DMS53 (cell line): ENCODE measurements around the gene UBIAD1.

Experiments
- DNase-seq: peaks from one replicate; lab custom pipeline; 2025; lab: John Stamatoyannopoulos, UW

UBIAD1 gene

DNA sequence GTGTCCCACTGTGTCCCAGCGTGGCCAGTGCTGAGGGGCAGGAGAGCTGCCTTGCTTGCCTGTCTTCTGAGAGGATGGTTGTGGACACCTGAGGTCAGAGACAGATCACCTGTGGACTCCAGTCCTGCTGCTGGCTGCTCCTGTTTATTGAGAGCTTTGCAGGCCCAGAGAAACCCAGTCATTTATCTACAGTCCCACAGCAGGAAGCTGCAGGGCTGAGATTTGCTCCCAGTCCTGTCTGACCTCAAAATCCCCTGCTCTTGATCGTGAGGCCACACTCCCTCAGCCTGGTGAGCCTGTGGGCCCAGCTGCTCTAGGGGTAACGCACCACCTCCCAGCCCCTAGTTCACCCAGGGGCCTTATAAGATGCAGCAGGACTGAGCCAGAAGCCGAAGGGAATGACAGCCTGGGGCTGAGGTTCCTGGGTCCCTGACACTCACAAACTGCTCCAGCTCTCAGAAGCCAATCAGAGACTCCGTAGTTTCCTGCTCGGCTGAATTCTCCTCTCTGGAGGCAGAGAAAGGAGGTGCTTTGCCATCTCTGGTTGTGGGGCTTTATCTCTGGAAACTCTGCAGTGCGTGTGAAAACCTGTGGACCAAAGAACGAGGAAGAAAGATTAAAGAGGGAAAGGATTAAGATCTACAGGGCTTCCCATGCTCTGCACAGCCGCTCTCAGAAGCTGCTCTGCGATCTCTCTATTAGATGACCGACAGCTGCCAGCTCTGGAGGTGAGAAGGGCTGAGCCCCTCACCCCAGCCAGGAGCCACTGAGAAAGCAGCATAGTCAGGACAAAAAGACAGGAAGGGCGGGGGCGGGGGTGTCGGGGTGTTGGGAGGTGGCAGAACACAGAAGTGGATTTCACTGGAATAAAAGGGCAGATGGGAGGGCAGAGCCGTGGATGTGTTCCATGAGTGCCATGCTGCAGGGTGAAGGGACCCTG lies 39.1 kb downstream of the UBIAD1 start:
- DNase-seq: no peak

DNA sequence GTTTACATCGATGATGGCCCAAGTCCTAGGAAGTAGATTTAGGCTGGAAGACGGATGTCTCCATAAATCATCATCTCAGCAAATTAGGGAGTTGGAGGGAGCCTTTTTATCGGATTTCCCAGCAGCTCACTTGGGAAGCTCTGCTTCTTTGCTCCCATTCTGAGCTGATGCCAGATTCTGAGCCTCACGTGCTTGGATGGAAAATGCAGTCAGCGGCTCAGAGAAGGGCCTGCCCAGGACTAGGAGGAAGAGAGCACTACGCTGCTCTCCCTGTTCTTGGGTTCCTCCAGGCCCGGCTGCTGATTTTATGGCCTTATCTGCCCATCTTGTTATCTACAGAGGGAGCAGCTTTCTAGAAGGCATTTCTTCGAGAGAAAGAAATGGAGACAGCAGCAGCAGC lies 42.0 kb downstream of the UBIAD1 start:
- no peak for DNase-seq

- DNase-seq: no peak
These were observed 43.7 kb downstream of the UBIAD1 start for GRCh38 chr1:11316701-11317100.

DNA sequence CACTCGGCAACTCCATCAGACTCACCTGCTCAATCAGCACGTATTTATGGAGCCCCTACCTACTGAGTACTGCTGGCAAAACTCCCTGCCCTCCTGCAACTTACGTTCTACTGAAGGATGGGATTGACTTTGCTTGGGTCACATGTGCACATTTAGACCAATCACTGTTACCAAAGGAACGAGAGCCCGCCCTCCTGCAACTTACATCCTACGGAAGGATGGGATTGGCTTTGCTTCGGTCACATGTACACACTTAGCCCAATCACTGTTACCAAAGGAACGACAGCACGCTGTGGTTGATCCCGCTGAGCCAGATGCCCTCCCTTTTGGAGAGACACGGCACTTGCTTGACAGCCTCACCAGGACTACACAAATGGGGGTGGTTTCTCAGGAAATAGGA lies 46.0 kb downstream of the UBIAD1 start:
- no peak for DNase-seq

DNA sequence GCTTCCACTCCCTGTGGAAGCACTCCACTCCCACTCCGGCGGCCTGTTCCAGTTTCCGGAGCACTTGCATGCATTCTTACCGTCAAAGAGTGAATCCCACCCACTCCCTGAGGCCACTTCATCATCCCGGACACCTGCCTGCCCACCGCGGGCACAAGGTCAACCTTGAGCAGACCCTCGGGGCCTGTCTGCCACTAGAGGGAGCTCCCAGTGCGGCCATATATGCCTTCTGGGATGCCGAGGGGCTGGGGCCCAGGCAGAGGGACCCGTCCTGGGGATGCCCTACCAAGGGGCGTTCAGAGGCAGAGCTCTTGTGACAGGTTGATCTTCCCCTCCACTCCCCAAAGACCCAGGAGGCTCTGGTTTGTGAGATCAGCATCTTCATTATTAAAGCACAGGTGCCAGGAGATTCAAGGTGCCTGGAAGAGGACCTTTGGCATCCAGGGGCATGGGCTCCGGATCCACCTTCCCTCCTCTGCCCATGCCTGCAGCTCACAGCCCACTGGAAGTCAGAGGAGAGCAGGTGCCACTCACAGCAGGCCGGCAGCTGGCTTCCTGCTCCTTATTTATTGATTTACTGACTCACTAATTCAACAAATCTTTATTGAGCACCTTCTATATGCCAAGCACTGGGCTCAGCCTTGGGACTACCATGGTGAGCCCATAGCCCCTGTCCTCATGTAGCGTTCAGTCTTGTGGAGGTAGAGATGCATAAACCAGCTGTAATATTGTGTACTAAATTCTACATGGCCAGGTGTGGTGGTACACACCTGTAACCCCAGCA lies 47.3 kb downstream of the UBIAD1 start:
- DNase-seq: peak; percentile 81

- DNase-seq: peak; percentile 29
These were observed 48.9 kb downstream of the UBIAD1 start for GRCh38 chr1:11321656-11322491.

DNA sequence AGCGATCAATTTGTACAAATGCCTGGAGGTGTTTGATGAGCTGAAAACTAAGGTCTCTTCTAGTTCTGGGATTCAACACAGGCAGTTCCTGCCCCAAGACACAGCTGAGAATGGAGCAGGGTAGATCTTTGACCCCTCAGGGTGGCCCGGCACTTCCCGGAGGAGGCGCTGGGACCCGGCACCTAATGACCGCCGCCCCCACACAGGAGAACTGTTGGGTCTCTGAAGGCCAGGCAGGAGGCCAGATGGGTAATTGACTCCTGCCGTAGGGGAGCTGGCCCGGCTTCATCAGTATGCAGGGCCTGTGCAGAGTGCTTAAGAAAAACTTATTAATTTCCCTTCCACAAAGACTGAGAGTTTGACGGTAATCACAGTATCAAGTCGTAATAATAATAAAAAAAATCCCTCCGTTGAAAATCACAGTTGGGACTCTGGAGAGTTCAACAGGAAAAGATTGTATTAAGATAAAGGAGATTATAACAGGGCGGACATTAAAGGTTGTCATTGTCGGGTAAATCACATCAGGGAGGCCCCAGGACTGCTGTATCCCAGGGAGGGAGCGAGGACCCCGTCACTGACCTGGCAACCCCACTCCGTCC lies 51.7 kb downstream of the UBIAD1 start:
- no peak for DNase-seq

DNA sequence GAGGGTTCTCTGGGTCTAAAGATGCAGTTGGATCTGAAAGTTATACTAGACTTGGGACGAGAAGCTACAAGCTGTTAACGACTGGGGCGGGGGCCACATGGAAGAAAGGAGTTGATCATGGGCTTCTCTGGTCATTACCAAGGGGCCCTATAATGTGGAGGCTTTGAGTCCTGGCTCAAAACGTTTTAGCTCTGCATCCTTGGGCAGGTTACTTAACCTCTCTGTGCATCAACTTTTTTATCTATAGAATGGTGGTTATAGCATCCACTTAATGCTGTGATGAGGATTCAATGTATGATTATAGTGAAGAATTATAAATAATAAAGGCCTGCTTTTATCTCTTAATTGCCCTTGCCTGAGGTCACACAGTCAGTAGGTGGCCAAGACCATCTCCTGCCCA lies 53.1 kb downstream of the UBIAD1 start:
- DNase-seq: no peak

DNA sequence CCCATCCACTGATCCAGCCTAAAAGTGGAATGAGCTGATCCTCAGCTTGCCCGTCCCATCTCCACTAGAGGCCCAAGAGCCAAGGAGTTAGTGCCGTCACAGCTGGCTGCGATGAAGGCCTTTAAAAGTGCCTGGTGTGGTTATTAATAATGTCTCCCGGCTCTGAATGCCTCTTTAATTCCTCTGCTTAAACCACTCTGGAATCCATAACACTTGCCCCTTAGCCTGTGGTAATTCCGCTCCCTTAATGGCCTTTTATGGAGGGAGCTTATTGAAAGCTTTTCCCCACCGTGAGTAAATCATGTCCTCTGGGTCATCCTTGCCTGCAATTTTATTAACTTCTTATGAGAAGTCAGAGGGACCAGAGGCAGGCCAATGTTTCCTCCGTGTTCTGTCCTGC lies 55.4 kb downstream of the UBIAD1 start:
- DNase-seq: no peak

GRCh38 chr1:11330411-11330810 lies 57.4 kb downstream of the UBIAD1 start:
- DNase-seq: no peak

GRCh38 chr1:11331036-11331944 lies 58.3 kb downstream of the UBIAD1 start:
- no peak for DNase-seq

GRCh38 chr1:11331945-11332546 lies 59.0 kb downstream of the UBIAD1 start:
- DNase-seq: no peak

- DNase-seq: no peak
These were observed 60.6 kb downstream of the UBIAD1 start for GRCh38 chr1:11333631-11334030.

- DNase-seq: no peak
These were observed 61.3 kb downstream of the UBIAD1 start for GRCh38 chr1:11334261-11334804.

DNA sequence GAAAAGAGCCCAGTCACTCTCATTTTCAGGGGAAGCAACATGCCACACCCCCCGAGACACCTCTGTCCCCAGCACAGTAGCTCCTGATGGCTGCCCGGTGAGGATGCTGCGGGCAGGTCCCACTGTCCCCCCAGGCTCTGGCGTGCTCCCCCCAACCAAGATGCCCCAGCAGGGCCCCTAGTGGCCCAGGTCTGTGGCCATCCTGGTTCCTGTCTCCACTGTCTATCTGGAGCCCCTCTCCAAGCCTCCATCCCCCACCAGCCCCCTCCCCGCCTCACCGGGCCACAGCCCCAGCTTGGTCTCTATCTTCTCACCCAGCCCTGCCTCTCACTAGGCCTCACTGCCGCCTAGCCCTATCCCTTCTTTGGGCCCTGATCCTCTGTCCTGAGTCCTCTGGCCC lies 61.8 kb downstream of the UBIAD1 start:
- DNase-seq: no peak

DNA sequence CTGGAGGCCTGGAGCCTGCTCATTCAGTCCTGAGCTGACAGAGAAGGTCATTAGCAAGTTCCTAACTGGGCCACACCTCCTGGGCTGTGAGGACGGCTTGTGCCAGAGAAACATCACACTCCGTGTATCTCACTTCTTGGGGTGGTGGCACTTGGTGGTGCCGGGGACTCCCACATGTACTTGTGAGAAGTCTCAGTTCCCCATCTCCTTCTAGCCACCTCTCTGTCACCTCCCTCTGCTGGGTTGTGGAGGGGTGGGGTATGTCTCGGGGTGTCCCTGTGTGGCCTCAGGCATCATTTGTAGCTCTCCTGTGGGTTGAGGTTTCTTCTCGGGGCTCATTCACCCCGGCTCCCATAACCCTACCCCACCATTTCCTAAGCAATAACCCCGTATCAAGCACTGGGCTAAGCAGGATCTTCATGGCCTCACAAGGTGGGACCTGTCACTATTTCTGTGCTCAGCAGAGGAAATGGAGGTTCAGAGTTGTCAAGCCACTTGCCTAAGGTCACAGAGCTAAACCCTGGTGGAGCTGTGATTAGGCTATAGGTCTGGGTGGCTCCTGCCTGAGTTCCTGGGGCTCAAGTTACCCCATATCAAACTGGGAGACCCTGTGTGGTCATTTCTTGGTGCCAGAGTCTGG lies 62.5 kb downstream of the UBIAD1 start:
- no peak for DNase-seq

GRCh38 chr1:11337580-11338073 lies 64.6 kb downstream of the UBIAD1 start:
- DNase-seq: peak; percentile 69
